Measurements from ENCODE around the gene EFNB2.

DNA sequence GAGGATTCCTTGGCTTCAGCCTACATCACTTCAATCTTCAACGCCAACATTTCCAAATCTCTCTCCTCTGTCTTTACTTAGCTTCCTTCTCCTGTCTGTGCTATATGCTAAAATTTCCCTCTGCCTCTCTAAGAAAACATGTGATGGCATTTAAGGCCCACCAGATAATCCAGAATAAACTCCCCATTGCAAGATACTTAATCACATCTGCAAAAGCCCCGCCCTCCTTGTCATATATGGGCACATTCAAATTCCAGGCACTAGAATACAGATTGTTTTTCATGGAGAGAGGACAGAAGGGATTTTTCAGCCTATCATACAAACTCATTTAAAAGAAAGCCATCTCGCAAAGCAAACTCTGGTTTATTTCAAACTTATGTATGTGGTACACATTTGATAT is 16.3 kb upstream of the EFNB2 start:
- no peak for TF ChIP-seq POLR2A (IDR thresholded peaks at IDR 0.05)
- TF ChIP-seq, protein P1, sequence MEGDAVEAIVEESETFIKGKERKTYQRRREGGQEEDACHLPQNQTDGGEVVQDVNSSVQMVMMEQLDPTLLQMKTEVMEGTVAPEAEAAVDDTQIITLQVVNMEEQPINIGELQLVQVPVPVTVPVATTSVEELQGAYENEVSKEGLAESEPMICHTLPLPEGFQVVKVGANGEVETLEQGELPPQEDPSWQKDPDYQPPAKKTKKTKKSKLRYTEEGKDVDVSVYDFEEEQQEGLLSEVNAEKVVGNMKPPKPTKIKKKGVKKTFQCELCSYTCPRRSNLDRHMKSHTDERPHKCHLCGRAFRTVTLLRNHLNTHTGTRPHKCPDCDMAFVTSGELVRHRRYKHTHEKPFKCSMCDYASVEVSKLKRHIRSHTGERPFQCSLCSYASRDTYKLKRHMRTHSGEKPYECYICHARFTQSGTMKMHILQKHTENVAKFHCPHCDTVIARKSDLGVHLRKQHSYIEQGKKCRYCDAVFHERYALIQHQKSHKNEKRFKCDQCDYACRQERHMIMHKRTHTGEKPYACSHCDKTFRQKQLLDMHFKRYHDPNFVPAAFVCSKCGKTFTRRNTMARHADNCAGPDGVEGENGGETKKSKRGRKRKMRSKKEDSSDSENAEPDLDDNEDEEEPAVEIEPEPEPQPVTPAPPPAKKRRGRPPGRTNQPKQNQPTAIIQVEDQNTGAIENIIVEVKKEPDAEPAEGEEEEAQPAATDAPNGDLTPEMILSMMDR (IDR thresholded peaks at IDR 0.05), result no peak
